Osteocyte (in vitro differentiated cells): ENCODE results near the gene PCDHA4. TPM values are rescaled to one million over a fixed set of nuclear protein-coding genes. Genes with fewer than 3 reads are reported as not detected.
"Not testable (repeated sequence)": the region's sequence is repeated elsewhere in the genome, so short reads cannot be mapped to it uniquely, and the experiment has no call there.

ENCODE experiments used
- DNase-seq: peaks from one replicate; pipeline ENCODE4 v3.0.0; 2021; ENCODE audit warnings: mixed read lengths; ENCODE audit not compliant: unreplicated experiment; ENCODE audit errors: extremely low spot score
- H3K27ac Mint-ChIP-seq: one replicate; pipeline ENCODE4 v1.8.0; 2021; ENCODE audit warnings: mild to moderate bottlenecking, mixed read lengths; ENCODE audit not compliant: unreplicated experiment
- H3K27me3 Mint-ChIP-seq: one replicate; pipeline ENCODE4 v1.8.0; 2021; ENCODE audit warnings: mixed read lengths; ENCODE audit not compliant: unreplicated experiment
- H3K36me3 Mint-ChIP-seq: one replicate; pipeline ENCODE4 v1.8.0; 2021; ENCODE audit warnings: mixed read lengths; ENCODE audit not compliant: unreplicated experiment
- H3K4me1 Mint-ChIP-seq: one replicate; pipeline ENCODE4 v1.8.0; 2021; ENCODE audit warnings: mixed read lengths; ENCODE audit not compliant: unreplicated experiment
- H3K4me3 Mint-ChIP-seq: one replicate; pipeline ENCODE4 v1.8.0; 2021; ENCODE audit warnings: mild to moderate bottlenecking, moderate library complexity, mixed read lengths; ENCODE audit not compliant: unreplicated experiment
- H3K9me3 Mint-ChIP-seq: one replicate; pipeline ENCODE4 v1.8.0; 2021; ENCODE audit warnings: mixed read lengths; ENCODE audit not compliant: unreplicated experiment
- total RNA-seq: library from RNA; stranded (reverse); gene quantifications from 2 replicates; pipeline ENCODE4 v1.2.1, GENCODE V29; 2021
- TF ChIP-seq, protein P1 (sequence below): fragments of 200-600 bp; sonication (generic); IDR thresholded peaks from 2 replicates; pipeline ENCODE4 v1.5.0; 2021; ENCODE audit warnings: antibody characterized with exemption, mild to moderate bottlenecking, moderate library complexity

The PCDHA4 gene
- total RNA-seq, 1 donor from 2014 or later, result 12.2 TPM

DNA sequence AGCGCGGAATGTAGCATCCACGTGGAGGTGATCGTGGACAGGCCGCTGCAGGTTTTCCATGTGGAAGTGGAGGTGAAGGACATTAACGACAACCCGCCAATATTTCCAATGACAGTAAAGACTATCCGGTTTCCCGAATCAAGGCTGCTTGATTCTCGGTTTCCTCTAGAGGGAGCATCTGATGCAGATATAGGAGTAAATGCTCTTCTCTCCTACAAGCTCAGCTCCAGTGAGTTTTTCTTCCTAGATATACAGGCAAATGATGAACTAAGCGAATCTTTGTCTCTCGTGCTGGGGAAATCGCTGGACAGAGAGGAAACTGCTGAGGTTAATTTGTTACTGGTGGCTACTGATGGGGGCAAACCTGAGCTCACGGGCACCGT lies 11.6 kb upstream of the PCDHA4 start:
- peaks cover 5% of the 10 kb centered on the region for H3K36me3 Mint-ChIP-seq
- no peak overlapping the region for H3K27ac Mint-ChIP-seq
- no peak for DNase-seq
- TF ChIP-seq, protein P1, sequence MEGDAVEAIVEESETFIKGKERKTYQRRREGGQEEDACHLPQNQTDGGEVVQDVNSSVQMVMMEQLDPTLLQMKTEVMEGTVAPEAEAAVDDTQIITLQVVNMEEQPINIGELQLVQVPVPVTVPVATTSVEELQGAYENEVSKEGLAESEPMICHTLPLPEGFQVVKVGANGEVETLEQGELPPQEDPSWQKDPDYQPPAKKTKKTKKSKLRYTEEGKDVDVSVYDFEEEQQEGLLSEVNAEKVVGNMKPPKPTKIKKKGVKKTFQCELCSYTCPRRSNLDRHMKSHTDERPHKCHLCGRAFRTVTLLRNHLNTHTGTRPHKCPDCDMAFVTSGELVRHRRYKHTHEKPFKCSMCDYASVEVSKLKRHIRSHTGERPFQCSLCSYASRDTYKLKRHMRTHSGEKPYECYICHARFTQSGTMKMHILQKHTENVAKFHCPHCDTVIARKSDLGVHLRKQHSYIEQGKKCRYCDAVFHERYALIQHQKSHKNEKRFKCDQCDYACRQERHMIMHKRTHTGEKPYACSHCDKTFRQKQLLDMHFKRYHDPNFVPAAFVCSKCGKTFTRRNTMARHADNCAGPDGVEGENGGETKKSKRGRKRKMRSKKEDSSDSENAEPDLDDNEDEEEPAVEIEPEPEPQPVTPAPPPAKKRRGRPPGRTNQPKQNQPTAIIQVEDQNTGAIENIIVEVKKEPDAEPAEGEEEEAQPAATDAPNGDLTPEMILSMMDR, result peak; percentile 31
- no peaks in the 10 kb centered on the region for H3K27me3 Mint-ChIP-seq
- H3K4me3 Mint-ChIP-seq, result peak overlapping the region; percentile 63
- no peaks in the 10 kb centered on the region for H3K4me1 Mint-ChIP-seq
- peaks cover 38% of the 10 kb centered on the region for H3K9me3 Mint-ChIP-seq

GRCh38 chr5:140796072-140796717 lies 10.7 kb upstream of the PCDHA4 start:
- peak; percentile 84 for DNase-seq
- H3K4me3 Mint-ChIP-seq, H3K27me3 Mint-ChIP-seq, H3K27ac Mint-ChIP-seq, H3K36me3 Mint-ChIP-seq, H3K4me1 Mint-ChIP-seq: not testable (repeated sequence)
- peaks cover 39% of the 10 kb centered on the region for H3K9me3 Mint-ChIP-seq

GRCh38 chr5:140796718-140797095 lies 10.2 kb upstream of the PCDHA4 start:
- no peak for DNase-seq
- TF ChIP-seq, protein P1, result no peak
- no peaks in the 10 kb centered on the region for H3K4me1 Mint-ChIP-seq
- peaks cover 34% of the 10 kb centered on the region for H3K9me3 Mint-ChIP-seq
- no peaks in the 10 kb centered on the region for H3K27me3 Mint-ChIP-seq
- no peak overlapping the region for H3K27ac Mint-ChIP-seq
- H3K4me3 Mint-ChIP-seq, result no peak overlapping the region
- H3K36me3 Mint-ChIP-seq, result peaks cover 5% of the 10 kb centered on the region

GRCh38 chr5:140800816-140801493 lies 5.9 kb upstream of the PCDHA4 start, which contains the start of gene PCDHA3:
TSS of gene PCDHA3 (plus strand) at chr5:140801057.
- Mint-ChIP-seq H3K36me3 (peaks cover 5% of the 10 kb centered on the region), H3K27ac (no peak within 1 kb of the TSS), H3K9me3 (peaks cover 12% of the 10 kb centered on the region), H3K4me3 (no peak within 1 kb of the TSS), H3K4me1 (no peaks in the 10 kb centered on the region), H3K27me3 (no peaks in the 10 kb centered on the region)
- no peak for DNase-seq
- TF ChIP-seq, protein P1, result no peak

GRCh38 chr5:140801494-140801841 lies 5.4 kb upstream of the PCDHA4 start:
- Mint-ChIP-seq H3K27ac (no peak overlapping the region), H3K4me3 (no peak overlapping the region), H3K36me3 (peaks cover 5% of the 10 kb centered on the region), H3K4me1 (no peaks in the 10 kb centered on the region), H3K9me3 (peaks cover 12% of the 10 kb centered on the region), H3K27me3 (no peaks in the 10 kb centered on the region)
- DNase-seq, result no peak
- TF ChIP-seq, protein P1, result no peak

DNA sequence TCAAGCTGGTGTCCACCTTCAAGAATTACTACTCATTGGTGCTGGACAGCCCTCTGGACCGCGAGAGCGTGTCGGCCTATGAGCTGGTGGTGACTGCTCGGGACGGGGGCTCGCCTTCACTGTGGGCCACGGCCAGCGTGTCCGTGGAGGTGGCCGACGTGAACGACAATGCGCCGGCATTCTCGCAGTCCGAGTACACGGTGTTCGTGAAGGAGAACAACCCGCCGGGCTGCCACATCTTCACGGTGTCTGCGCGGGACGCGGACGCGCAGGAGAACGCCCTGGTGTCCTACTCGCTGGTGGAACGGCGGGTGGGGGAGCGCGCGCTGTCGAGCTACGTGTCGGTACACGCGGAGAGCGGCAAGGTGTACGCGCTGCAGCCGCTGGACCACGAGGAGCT lies 4.5 kb upstream of the PCDHA4 start:
- peaks cover 10% of the 10 kb centered on the region for H3K9me3 Mint-ChIP-seq
- H3K36me3 Mint-ChIP-seq, H3K4me1 Mint-ChIP-seq, H3K27me3 Mint-ChIP-seq, DNase-seq, H3K4me3 Mint-ChIP-seq, H3K27ac Mint-ChIP-seq: not testable (repeated sequence)
